HG03103 (cell line): Measurements from ENCODE around the gene IFI6.
"Not testable (repeated sequence)": the region's sequence is repeated elsewhere in the genome, so short reads cannot be mapped to it uniquely, and the experiment has no call there.

Experiments
- ATAC-seq: cut with Tn5 transposase; IDR thresholded peaks from one replicate; pipeline ENCODE4 v1.9.1; 2021; ENCODE audit warnings: low read depth; ENCODE audit not compliant: unreplicated experiment

IFI6 gene

DNA sequence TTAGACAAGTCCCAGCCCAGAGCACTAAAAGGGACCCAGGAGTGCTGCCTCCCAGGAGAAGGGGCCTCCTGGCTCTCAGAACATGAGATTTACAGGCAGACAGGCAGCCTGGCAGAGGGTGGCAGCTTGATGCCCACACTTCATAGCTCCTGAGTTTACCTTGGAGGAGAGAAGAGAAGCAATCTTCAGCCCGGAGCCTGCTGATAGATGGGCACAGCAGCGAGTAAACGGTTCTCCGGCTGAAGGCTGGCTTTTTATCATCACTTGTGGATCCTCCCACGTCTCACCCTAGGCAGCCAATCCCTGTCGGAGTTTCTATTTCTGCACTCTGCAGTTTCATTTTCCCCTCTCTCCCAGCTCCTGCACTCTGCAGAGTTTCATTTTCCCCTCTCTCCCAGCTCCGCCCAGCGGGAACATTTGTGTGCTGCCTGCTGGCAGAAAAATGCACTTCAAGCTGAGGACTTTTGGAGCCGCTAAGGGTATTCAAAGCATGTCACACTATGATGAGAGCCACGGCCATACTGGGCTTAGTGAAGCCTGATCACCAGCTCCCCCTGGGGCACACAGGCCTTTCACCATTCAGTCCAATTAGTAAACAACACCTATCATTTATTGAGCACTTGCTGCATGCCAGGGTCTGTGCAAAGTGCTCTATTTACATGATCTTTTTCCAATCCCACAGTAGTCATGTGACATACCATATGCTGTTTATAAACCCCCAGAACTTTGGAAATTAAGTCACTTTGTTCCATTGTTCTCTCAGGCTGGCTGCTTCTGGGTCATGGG, at the start of gene IFI6:
Gene IFI6 (minus strand): TSS at position 229 of the 786 bp plus-strand sequence. CDS start 2,878 bp downstream, outside the sequence.
- peak; percentile 75 for ATAC-seq

DNA sequence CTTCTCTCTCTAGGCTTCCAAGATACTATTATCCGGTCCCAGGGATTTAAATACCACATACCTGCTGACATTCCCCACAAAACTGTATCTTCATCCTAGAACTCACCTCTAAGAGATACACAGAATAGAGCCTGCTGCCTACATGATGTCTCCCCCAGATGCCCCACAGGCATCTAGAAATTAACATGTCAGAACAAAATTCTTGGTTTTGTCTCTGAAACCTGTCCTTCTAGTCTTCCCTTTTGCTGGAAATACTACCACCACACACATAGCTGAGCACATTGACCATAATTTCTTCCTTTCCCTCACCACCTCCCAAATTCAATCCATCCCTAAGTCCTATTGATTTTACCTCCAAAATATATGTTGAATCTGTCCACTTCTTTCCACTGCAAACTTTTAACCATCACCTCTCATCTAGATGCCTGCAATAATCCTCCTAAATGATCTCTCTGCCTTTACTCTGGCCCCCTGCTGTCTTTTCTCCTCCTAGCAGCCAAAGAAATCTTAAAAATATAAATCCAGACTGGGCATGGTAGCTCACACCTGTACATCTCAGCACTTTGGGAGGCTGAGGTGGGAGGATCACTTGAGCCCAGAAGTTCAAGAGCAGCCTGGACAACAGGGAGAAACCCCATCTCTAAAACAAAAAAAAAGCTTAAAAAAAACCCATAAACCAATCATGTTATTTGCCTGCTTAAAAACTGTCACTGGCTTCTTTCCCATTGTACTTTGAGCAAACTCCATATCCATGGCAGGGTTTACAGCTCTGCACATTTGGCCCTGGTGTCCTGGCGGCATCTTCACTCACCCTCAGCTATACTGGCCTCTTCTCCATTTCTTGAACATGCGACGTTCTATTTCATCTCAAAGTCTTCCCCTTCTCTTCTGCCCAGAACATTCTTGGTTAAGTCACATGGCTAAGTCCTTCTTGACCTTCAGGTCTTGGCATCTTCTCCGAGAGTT, 47.6 kb upstream of the IFI6 start:
- ATAC-seq: no peak

DNA sequence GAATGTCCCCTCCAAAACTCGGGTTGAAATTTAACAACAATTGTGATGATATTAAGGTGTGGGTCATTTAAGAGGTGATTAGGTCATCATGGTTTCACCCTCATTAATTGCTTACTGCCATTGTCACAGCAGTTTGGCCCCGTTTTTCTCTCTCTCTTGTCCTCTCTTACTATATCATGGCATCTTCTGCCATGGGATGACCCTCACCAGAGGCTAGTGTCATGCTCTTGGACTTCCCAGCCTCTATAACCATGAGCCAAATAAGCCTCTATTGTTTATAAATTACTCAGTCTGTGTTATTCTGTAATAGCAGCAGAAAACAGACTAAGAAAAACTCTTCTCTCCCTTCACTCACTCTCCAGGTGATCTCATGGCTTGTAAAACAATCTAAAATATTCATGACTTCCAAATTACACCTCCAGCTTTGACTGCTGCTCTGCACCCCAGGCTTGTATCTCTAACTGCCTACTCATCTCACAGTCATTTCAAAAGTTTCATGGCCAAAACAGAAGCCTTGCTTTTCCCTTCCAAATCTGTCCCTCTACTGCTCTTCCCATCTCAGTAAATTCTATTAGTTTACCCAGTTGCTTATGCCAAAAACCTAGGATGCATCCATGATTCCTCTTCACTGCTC, 44.4 kb upstream of the IFI6 start:
- ATAC-seq: no peak

DNA sequence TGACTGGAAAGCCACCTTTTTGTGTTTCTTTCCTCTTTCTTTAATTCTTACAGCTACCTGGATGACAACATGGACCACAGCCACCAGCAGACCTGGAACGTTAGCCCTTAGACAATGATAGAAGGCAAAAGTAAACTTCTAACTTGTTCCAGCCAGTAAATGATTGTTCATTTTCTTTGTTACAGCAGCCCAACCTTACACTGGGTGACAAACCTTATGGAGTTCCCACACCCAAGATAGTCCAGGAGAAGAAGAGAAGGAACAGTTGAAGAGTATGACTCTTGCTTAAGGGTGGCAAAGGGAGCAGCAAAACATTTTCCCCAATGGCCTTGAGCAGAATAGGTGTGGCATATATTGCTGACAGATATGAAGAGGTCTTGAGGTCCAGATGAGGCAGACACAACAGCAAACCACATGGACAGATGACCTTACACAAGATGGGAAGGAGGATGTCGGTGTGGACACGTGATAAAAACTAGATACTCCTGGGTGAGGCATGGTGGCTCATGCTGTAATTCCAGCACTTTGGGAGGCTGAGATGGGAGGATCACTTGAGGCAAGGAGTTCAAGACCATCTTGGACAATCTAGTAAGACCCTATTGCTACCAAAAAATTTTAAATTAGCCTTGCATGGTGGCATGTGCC, 42.0 kb upstream of the IFI6 start:
- ATAC-seq: no peak

GRCh38 chr1:27713139-27713725, 41.2 kb upstream of the IFI6 start:
- ATAC-seq: no peak

DNA sequence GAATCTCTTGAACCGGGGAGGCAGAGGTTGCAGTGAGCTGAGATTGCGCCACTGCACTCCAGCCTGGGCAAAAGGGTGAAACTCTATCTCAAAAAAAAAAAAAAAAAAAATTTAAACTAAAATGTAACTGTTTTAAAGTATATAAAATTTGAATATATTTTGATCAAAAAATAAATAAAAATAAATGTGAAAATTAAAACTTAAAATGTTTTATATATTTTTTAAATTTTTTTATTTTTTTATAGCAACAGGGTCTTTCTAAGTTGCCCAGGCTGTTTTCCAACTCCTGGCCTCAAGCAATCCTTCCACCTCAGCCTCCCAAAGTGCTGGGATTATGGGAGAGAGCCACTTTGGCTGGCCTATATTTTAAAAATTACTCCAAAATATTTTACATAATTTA, 38.6 kb upstream of the IFI6 start:
- ATAC-seq: no peak

DNA sequence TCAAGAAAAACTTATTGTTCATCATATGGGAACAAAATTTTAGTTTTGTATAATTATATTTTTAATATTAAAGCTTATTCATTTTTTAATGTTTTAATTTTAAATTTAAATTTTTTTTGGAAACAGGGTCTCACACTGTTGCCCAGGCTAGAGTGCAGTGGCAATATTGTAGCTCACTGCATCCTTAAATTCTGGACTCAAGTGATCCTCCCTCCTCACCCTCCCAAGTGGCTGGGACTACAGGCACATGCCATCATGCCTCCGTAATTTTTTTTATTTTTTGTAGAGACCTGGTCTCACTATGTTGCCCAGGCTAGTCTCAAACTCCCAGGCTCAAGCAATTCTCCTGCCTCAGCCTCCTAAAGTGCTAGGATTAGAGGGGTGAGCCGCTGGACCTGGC, 33.6 kb upstream of the IFI6 start:
- ATAC-seq: no peak

GRCh38 chr1:27704958-27705357, 33.0 kb upstream of the IFI6 start:
- no peak for ATAC-seq

DNA sequence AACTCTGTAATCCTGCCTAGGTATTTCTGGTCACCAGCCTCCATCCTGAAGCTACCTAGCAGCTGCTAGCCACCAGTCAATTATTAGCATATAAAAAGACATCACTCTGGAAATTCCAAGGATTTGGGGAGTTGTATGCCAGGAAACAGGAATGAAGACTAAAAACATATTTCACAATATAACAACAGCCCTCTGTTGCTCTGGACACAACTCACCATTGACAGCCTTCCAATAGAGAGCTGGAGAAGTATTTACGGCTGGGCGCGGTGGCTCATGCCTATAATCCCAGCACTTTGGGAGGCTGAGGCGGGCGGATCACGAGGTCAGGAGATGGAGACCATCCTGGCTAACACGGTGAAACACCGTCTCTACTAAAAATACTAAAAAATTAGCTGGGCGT, 24.8 kb upstream of the IFI6 start:
- ATAC-seq: not testable (repeated sequence)

GRCh38 chr1:27690183-27690582, 18.2 kb upstream of the IFI6 start:
- ATAC-seq: no peak

GRCh38 chr1:27689423-27690173, 17.6 kb upstream of the IFI6 start:
- no peak for ATAC-seq

- no peak for ATAC-seq
Observed at GRCh38 chr1:27687906-27688305, 15.9 kb upstream of the IFI6 start.

- ATAC-seq: no peak
Observed at GRCh38 chr1:27686223-27686990, 14.4 kb upstream of the IFI6 start.

DNA sequence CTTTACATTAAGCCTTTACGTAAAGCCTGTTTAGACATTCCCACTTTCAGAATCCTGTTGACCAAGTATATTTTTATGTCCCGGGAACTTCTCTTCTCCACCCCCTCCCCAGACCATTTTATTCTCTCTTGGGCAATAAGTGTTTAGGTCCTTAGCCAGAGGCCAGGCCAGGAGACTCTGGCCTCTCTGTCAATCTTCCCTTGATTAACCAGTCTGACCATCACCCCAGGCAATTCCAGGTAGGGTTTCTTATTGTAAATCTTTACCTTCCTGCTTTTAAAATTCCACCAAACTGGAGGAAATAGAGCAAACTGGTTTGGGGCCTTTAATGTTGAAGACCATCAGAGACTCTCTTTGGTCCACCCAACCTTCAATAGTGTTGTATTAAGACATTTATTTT, 12.2 kb upstream of the IFI6 start:
- no peak for ATAC-seq

DNA sequence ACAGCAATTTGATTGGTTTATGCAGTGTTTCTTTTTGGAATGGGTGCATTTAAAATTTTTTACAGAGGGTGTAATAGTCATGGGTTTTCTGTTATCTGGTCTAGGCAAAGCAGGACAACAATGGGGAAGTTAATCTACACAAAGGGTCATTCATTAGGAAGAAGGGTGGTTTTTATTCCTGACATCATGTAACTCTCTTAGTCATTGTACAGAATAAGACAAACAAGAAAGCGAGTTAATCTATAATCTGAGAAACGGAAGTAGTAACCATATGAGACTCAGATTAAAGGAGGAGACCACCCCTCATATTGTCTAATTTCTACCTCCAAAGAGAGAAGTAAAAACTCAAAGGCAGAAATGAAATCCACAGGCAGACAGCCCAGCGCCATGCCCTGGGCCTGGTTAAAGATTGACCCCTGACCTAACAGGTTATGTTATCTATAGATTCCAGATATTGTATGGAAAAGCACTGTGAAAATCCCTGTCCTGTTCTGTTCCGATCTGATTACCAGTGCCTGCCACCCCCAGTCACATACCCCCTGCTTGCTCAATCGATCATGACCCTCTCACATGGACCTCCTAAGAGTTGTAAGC, 10.5 kb upstream of the IFI6 start:
- ATAC-seq: no peak

DNA sequence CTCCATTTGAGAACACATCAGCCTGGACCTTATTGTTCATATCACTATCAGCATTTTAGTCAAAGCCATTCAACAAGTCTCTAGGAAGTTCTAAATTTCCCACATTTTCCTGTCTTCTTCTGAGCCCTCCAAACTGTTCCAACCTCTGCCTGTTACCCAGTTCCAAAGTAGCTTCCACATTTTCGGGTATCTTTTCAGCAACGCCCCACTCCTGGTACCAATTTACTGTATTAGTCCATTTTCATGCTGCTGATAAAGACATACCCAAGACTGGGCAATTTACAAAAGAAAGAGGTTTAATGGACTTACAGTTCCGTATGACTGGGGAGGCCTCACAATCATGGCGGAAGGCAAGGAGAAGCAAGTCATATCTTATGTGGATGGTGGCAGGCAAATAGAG, 9.6 kb upstream of the IFI6 start:
- ATAC-seq: not testable (repeated sequence)

DNA sequence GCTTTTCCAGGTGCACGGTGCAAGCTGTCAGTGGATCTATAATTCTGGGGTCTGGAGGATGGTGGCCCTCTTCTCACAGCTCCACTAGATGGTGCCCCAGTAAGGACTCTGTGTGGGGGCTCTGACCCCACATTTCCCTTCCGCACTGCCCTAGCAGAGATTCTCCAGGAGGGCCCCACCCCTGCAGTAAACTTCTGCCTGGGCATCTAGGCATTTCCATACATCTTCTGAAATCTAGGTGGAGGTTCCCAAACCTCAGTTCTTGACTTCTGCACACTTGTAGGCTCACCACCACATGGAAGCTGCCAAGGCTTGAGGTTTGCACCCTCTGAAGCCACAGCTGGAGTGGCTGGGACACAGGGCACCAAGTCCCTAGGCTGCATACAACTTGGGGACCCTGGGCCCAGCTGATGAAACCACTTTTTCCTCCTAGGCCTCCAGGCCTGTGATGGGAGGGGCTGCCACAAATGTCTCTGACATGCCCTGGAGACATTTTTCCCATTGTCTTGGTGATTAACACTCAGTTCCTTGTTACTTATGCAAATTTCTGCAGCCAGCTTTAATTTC, 8.3 kb upstream of the IFI6 start:
- ATAC-seq: not testable (repeated sequence)

GRCh38 chr1:27678747-27679146, 6.8 kb upstream of the IFI6 start:
- no peak for ATAC-seq
